Osteoblast (primary cell): ENCODE measurements around the gene ETV3. TPM values are rescaled to one million over a fixed set of nuclear protein-coding genes. Genes with fewer than 3 reads are reported as not detected.

Experiments used
- DNase-seq: peaks from one replicate; pipeline ENCODE4 v3.0.0; 2011; ENCODE audit warnings: low spot score, mixed read lengths; ENCODE audit not compliant: insufficient read length; ENCODE audit errors: missing footprints
- H2AFZ ChIP-seq: 2 replicates; pipeline ENCODE4 v1.6.0; 2011; ENCODE audit warnings: mild to moderate bottlenecking, low read length
- H3K27ac ChIP-seq: 2 replicates; pipeline ENCODE4 v1.5.1; 2011; ENCODE audit warnings: mild to moderate bottlenecking, low read depth, low read length, moderate library complexity
- H3K27me3 ChIP-seq: 2 replicates; pipeline ENCODE4 v1.6.0; 2012; ENCODE audit warnings: mild to moderate bottlenecking, control low read depth, inconsistent platforms, low read length, moderate library complexity; ENCODE audit not compliant: insufficient read depth
- H3K36me3 ChIP-seq: 2 replicates; pipeline ENCODE4 v1.5.1; 2011; ENCODE audit warnings: mild to moderate bottlenecking, low read length, control low read depth, moderate library complexity; ENCODE audit not compliant: insufficient read depth
- H3K4me1 ChIP-seq: 2 replicates; pipeline ENCODE4 v1.5.1; 2011; ENCODE audit warnings: mild to moderate bottlenecking, low read length, control low read depth, moderate library complexity; ENCODE audit not compliant: insufficient read depth
- H3K4me2 ChIP-seq: 2 replicates; pipeline ENCODE4 v1.6.0; 2011; ENCODE audit warnings: mild to moderate bottlenecking, low read length; ENCODE audit not compliant: insufficient read depth
- H3K4me3 ChIP-seq: fragments of 200-600 bp; sonication (generic); 3 replicates; pipeline ENCODE4 v1.5.1; 2012; ENCODE audit warnings: mild to moderate bottlenecking, low read length, inconsistent platforms; ENCODE audit not compliant: insufficient read depth
- H3K79me2 ChIP-seq: 2 replicates; pipeline ENCODE4 v1.6.0; 2012; ENCODE audit warnings: mild to moderate bottlenecking, low read length, control low read depth, inconsistent platforms; ENCODE audit not compliant: insufficient read depth
- H3K9me3 ChIP-seq: 2 replicates; pipeline ENCODE4 v1.5.1; 2011; ENCODE audit warnings: low read depth, low read length, control low read depth
- H4K20me1 ChIP-seq: 2 replicates; pipeline ENCODE4 v1.6.0; 2012; ENCODE audit warnings: mild to moderate bottlenecking, low read length, control low read depth; ENCODE audit not compliant: insufficient read depth
- CTCF ChIP-seq: IDR thresholded peaks from 2 replicates; pipeline ENCODE4 v1.5.1; 2011; ENCODE audit warnings: mild to moderate bottlenecking, low read depth, low read length, moderate library complexity; ENCODE audit errors: extremely low read depth
- total RNA-seq: library from RNA; depleted of rRNA; stranded (reverse); fragments of >200 nt; gene quantifications from 2 replicates; pipeline ENCODE4 v1.2.3, GENCODE V29; 2012

ETV3 gene
- total RNA-seq, 1 donor = 14.8 TPM

GRCh38 chr1:157124855-157125254 lies 13.3 kb downstream of the ETV3 start:
- no peaks in the 10 kb centered on the region for H3K27me3 ChIP-seq
- no peak overlapping the region for H3K4me3 ChIP-seq
- peaks cover 11% of the 10 kb centered on the region for H3K79me2 ChIP-seq
- no peak for TF ChIP-seq CTCF
- H4K20me1 ChIP-seq = peaks cover 14% of the 10 kb centered on the region
- no peaks in the 10 kb centered on the region for H3K9me3 ChIP-seq
- no peak for DNase-seq
- H3K36me3 ChIP-seq = peaks cover 46% of the 10 kb centered on the region
- no peak overlapping the region for H2AFZ ChIP-seq
- H3K27ac ChIP-seq = no peak overlapping the region
- no peaks in the 10 kb centered on the region for H3K4me1 ChIP-seq
- no peak overlapping the region for H3K4me2 ChIP-seq

GRCh38 chr1:157119448-157119847 lies 18.7 kb downstream of the ETV3 start:
- no peak overlapping the region for H2AFZ ChIP-seq
- H3K4me1 ChIP-seq = no peaks in the 10 kb centered on the region
- TF ChIP-seq CTCF = no peak
- no peaks in the 10 kb centered on the region for H3K79me2 ChIP-seq
- no peaks in the 10 kb centered on the region for H3K9me3 ChIP-seq
- no peak overlapping the region for H3K4me2 ChIP-seq
- no peak for DNase-seq
- H4K20me1 ChIP-seq = peaks cover 4% of the 10 kb centered on the region
- no peak overlapping the region for H3K4me3 ChIP-seq
- peaks cover 4% of the 10 kb centered on the region for H3K27me3 ChIP-seq
- H3K27ac ChIP-seq = no peak overlapping the region
- H3K36me3 ChIP-seq = peaks cover 18% of the 10 kb centered on the region

DNA sequence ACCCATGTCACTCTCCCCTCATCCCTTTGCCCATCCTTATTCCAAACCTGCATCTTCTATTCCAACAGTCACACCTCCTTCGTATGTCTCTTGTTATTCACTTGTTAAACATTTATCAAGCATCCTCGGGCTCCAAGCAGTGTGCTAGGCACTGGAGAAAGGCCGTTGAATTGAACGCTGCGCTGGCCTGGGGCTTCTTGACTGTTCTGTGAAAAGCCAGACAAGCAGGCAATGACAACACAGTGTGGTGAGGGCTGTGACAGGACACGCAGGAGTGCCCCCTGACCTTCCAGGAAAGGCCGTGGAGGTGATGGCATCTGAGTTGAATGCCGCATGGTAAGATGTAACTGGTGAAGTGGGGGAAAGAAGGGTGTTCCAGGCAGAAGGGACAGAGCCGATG lies 19.2 kb downstream of the ETV3 start:
- peaks cover 14% of the 10 kb centered on the region for H3K36me3 ChIP-seq
- no peak for DNase-seq
- no peak overlapping the region for H3K27ac ChIP-seq
- no peak overlapping the region for H3K4me3 ChIP-seq
- no peak for TF ChIP-seq CTCF
- H3K27me3 ChIP-seq = peaks cover 8% of the 10 kb centered on the region
- no peaks in the 10 kb centered on the region for H3K9me3 ChIP-seq
- no peak overlapping the region for H3K4me2 ChIP-seq
- no peaks in the 10 kb centered on the region for H3K4me1 ChIP-seq
- H4K20me1 ChIP-seq = peaks cover 4% of the 10 kb centered on the region
- H2AFZ ChIP-seq = no peak overlapping the region
- no peaks in the 10 kb centered on the region for H3K79me2 ChIP-seq

- H3K27ac ChIP-seq = no peak overlapping the region
- no peaks in the 10 kb centered on the region for H3K79me2 ChIP-seq
- H3K4me2 ChIP-seq = no peak overlapping the region
- no peak overlapping the region for H3K4me3 ChIP-seq
- no peaks in the 10 kb centered on the region for H3K9me3 ChIP-seq
- no peaks in the 10 kb centered on the region for H3K36me3 ChIP-seq
- no peaks in the 10 kb centered on the region for H4K20me1 ChIP-seq
- peaks cover 20% of the 10 kb centered on the region for H3K27me3 ChIP-seq
- no peak overlapping the region for H2AFZ ChIP-seq
- no peak for TF ChIP-seq CTCF
- no peaks in the 10 kb centered on the region for H3K4me1 ChIP-seq
- no peak for DNase-seq
These were observed 20.6 kb downstream of the ETV3 start for GRCh38 chr1:157117527-157118057.
